NCI-H460 (cell line): ENCODE measurements around the gene RASA3. TPM values are rescaled to one million over a fixed set of nuclear protein-coding genes. Genes with fewer than 3 reads are reported as not detected.

Experiments used
- DNase-seq: peaks from one replicate; pipeline ENCODE4 v3.0.0-alpha.2; 2016; ENCODE audit warnings: low read depth; ENCODE audit errors: extremely low read depth
- total RNA-seq: library from RNA; depleted of rRNA; stranded (reverse); fragments of >200 nt; shearing (Covaris generic); gene quantifications from 2 replicates; pipeline ENCODE4 v1.2.3, GENCODE V29; 2014

Gene RASA3
- total RNA-seq, 1 experiment from 2014 or later = 14.2 TPM

DNA sequence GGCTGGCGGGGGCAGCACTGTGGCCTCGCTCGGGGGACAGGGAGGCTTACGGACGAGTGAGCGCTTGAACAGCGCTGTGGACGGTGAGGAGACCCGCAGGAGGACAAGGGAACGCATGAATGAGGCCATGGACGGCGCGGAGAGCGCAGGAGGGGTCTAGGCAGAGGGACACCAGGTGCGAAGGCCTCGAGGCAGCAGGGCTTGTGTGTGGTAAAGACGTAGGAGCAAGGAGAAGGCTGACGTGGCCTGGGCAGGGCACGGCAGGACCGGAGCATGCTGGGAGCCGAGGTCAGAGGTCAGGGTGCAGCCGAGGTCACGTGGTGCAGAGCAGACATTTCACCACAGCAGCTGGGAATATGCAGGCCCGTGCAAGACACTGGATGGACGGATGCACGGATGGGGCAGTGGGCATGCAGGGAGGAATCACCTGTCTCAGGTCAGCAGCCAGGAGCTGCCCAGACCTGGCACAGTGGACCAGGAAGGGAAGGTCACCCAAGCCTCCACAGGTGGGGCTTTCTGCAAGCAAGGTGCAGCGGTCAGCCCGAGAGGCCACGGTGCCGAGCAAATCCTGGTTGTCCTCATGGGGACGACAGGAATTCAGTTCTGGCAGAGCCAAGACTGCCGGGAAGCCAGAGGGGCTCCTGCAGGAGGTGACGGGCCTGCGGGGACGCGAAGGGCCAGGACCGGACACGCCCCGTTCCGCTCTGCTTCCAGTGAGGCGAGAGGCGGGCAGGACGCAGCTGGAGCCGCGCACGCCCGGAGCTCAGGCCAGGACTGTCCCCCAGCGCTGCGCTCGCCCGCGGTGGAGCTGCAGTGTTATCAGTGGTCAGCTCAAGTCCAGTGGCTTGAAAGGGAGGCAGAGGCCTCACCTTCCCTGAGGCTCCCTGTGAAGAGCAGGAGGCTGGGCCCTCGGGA is 72.2 kb downstream of the RASA3 start:
- no peak for DNase-seq

DNA sequence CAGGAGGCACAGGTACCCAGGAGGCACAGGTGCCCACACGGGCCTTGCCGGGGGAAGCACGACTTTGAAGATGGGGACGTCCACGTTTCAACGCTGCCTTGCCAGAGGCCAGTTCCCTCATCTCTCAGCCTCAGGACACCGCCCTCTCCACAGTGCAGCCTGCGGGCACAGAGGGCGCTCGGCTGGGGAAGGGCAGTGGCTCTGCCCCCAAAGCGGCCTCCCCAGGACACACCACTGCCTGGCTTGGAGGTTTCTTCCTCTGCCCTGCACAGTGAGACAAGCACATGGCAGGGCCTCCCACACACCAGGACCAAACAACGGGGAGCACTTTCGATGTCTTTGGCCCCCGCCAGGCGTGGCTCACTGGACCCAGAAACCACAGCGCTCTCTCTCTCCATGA is 73.0 kb downstream of the RASA3 start:
- no peak for DNase-seq

DNA sequence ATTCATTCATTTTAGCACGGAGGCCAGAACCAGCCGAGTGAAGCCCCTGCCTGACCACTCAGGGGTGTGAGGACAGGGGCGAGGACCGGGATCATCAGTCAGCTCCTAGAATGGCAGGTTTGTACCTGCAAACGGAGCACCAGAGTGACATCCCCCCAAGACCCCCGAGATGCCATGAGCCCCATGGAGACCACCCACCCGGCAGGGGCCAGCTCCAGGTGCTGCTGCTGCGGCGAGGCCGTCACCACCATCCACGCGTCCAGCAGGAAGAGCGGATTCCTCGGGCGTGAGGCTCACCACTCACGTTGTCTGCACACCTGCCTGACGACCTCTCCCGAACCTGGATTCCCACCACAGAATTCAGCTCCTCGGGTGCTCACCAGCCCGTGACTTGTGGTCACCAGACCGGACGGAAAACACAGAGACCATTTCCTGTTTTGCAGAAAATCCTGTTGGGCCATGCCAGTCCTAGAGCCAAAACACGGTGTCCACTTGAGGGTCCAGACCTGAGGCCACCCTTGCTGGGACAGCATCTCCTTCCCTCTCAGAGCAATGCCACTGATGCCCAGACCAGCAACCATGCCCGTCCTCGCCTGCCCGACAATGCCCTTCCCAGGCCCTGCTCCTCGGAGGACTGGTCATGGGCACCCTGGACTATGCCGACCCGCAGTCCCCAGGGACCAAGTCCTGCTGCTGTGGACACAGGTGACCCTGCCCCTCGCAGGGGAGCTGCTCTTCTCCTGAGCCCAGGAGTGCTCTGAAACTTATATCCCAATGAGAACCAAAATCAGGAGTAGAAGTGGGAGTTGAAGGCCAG is 74.2 kb downstream of the RASA3 start:
- no peak for DNase-seq

DNA sequence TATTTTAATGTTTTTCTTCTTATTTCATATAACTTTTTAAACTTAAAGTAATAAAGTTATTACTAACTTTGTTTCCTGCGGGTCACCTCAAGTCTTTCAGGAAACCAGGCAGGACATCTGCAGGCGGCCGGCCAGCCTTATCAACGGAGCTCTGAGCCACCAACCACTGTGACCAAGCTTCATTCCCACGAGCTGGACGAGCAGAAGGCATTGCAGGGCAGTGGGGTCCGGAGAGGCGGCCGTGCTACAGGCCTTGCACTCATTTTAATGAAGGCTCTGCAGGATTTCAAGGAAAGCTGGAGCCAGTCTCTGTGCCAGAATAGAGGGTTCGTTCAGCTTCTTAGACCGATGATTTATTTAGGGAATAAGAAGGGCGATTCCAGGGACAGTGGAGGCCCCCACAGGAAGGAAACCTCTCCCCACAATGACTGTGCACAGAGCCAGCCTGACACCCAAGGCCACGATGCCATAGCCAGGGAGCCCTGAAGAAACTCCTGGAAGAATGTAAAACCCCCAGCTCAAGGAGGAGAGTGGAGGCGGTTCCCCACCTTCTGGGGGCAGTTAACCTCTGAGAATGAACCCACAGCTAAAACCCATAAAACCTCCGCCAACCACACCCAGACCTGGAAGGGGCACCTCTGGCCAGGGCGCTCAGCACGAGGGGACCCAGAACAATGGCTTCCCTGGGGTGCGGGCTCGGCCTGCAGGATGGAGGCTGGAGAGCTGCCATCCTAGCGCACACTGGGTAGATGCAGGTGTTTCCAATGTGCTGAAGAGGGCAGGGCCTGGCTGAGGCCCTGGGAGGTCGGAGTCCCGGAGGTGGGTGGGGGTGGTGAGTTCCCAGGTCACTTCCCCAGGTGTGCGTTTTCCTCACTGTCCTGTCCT is 75.0 kb downstream of the RASA3 start:
- no peak for DNase-seq

DNA sequence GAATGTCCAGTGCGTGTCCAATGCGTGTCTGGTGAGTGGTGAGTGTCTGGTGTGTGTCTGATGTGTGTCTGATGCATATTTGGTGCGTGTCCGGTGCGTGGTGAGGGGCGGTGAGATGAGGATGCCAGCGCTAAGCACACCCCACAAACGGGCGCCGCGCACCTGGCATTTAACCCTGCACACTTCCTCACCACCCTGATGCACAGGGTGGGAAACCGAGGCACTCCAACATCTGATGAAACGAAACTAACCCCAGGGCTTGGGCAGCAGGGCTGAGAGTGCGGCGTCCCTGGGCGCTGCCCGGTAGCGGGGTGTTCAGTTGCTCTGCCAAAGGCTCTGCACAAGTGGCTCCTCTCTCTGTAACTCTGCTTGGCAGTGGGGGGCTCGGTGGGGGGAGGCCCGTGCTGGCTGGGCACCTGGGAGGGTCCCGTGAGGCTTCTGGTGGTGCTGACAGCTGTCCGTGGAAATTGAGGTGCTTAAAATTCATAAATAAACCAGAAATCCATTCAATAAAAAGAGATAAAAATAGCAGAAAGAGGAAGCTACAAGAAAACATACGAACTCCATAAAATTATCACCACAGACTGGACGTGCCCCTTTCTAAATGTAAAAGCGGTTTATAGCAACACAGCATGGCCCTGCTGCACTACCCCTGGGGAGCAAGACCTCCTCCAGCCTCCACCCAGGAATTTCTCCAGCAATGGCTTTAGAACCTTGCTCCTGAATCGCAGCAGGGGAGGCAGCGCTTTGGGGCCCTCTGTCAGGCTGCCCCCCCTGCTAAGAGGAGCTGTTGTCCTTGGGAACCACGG is 76.0 kb downstream of the RASA3 start:
- no peak for DNase-seq

DNA sequence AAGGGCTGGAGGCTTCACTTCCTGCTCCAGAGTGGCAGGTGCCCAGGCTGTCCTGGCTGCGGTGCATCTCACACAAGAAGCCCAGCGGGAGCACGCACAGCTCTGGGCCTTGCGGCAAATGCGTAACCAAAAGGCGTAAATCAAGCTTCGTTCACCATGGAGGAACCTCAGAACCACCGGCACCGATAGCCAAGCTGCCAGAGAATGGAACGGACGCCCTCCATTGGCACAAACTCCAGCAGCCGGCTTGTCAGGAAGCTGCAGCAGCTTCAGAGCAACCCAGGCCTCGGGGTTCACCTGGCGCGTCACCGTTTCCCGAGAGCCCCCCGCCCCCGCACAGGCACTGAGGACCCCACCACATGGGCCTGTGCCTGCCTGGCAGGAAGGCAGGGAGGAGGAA is 76.7 kb downstream of the RASA3 start:
- no peak for DNase-seq

DNA sequence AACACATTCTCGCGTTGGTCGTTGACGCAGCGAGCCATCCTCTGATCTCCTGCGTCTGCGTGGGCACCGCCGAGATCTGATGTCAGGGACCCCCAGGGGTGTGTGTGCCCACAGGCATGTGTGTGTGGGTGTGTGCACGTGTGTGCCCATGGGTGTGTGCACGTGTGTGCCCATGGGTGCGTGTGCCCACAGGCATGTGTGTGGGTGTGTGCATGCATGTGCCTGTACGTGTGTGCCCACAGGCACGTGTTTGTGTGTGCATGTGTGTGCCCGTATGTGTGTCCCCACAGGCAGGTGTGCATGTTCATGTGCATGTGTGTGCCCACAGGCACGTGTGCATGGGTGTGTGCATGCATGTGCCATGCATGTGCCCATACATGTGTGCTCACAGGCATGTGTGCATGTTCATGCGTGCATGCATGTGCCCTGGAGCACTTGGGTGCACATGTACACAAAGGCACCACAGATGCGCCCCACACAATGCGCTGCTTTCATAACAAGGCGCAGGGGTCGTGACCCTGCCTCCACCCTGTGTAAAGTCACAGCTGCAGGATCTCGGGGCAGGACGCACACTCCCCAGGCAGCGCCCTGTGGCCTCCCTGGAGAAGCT is 77.5 kb downstream of the RASA3 start:
- no peak for DNase-seq

DNA sequence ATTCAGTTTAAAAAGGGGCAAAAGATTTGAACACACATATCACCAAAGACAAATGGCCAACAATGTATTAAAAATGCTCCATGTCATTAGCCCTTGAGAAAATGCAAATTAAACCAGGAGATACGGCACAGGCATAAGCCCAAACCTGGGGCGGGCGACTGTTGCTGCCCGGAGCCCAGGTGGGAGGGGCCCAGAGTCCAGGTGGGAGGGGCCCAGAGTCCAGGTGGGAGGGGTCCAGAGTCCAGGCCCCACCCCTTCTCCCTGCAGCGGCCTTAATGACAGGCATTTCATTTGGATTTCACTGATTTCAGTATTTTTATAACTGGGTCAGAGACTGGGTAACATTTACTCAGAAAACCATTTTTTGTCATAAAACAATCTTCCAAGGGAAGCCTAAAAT is 78.2 kb downstream of the RASA3 start:
- DNase-seq = no peak

DNA sequence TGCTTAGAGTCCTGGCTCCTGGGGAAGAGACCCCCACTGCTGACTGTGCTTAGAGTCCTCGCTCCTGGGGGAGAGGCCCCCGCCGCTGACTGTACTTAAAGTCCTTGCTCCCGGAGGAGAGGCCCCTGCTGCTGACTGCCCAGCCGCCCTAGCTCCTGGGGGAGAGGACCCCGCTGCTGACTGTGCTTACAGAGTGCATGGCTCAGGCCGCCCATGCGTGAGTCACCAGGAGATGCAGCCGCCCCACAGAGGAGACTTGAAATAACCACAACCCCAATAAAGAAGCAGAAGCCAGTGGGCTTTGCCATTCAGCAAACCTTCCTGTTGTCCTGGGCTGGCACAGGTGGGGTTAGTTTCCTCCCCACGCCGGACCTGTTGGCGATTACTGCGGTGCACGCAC is 79.4 kb downstream of the RASA3 start:
- no peak for DNase-seq

DNA sequence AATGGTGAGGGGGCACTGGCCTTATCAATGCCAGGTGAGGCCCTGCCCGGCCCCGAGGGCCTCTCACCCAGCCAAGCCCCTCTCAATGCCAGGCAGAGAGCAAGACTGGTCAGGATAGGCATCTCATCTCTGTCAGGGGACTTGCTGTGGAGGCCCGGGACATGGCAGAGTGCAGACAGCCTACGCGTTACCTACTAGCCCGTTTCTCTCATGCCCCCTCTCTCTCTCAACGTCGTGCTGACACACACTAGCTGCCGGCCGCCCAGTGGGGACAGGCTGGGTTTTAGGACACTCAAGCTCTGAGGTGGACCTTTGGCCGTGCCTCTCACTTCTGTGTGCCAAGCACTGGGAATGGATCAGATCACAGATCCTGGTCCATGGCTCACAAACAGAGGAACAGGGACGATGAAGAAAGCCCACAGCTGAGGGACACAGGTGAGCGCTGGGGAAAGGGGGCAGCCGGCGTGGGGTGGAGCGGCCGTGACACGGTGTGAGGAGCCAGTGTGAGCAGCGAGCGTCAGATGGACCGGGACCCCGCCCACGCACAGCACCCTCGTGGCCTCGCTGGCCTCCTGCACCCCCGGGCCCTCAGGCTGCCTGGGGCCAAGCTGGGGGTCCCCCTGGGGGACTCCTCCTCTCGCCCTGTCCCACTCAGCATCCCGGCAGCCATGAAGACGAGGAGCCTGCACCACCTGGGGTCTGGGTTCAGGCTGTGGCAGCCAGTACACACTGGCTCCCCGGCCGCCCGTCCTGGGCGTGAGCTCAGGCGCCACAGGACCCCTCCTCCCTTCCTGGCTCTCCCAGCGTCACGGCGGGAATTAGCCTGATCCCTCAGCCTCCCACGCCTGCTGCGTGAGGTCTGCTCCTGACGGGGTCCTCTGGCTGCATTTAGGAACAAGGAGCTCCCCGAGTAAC is 81.6 kb downstream of the RASA3 start:
- DNase-seq = no peak

DNA sequence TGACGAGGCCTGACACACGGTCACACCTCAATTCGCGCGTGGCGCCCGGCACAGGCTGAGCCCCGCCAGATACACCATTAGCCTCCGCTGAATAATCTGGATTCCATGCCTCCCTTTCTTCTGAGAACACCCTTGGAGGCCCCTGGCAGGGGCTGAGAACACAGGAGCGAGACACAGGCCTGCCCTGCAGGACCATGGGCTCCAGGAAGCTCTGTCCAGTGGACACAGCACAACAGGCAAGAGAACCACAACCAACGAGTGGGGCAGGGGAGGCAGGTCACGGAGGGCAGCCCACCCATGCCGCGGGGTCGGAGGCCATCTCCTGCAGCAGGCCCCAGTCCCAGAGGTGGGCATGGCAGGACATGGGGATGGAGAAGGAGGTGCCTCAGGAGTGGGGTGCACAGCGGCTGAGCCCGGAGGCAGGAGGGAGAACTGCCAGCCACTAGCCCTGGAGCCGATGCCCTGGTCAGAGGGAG is 82.8 kb downstream of the RASA3 start:
- no peak for DNase-seq

DNA sequence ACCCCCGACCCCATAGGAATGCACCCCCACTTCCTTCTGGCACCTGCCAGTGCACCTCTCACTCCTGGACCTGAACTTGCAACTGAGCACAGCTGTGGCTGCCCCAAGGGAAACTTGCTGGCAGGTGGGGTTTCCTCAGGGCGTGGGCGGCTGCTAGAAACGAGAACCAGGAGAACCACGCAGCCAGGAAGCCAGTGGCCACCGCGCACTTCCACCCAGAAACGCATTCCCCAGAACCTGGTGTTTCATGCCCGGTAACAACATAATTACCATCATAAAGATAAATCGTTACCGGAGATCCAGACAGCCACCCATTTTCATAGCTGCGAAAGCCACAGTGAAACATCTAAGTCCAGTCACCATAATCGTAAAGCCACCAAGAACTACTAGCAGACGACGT is 83.4 kb downstream of the RASA3 start:
- DNase-seq = no peak

DNA sequence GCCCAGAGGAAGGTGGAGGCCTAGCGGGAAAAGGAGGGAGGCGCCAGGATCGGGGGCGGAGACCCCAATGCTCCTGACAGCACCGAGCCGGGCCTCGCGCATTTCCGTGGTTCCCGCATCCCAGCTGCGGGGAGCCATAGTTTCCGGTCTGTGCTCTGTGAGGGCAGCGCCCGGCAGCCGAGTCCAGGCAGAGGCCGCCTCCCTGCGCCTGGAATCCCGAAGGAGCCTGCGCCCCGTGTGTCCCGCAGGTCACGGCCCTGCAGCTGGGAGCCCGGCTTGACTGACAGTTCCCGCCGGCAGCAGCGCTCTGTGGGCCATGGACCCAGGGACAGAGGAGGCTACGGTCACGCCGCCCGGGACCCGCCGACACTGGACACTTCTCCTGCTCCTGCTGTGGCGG is 84.0 kb downstream of the RASA3 start:
- no peak for DNase-seq

DNA sequence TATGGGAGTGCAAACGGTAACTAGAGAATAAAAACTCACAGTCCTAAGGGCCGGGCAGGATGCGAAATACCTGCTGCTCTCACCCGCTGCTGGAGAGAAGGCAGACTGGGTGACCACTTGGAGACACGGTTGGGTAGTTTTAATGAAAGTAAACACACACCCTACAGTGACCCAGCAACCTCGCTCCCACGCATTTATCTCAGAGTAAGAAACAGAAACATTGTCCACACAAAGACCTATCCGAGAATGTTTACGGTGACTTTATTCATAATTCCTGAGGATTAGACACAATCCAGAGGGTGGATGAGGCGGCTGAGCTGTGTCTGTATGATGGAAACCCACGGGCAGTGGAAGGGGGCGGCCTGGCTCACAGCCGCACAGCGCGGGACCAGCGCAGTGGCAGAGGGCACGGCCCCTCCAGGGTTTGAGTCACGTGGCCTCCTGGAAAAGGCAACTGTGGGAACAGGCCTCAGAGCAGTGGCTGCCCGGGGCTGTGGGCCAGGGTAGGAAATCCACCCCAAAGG is 85.0 kb downstream of the RASA3 start:
- DNase-seq = no peak

DNA sequence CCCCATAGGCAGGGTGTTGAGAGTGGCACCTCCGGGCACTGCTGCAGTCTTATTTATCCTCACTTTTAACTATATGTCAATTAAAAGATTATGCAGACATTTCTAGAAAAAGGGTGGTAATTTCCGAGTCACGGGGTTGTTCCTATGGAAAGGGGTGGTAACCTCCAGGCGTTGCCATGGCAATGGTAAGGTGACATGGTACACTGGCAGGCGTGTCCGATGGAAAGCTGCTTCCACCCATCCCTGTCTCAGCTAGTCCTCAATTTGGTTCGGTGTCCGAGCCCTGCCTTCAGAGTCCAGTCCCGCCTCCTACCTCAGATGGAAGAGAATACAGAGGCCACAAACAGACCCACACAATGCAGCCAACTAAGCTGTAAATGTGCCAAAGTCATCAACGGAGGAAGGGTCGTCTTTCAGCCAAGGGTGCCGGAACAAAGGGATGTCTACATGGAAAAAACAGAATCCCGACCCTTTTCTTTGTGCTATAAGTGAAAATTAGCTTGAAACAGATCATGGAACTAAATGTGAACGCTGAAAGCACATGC is 85.9 kb downstream of the RASA3 start:
- no peak for DNase-seq

DNA sequence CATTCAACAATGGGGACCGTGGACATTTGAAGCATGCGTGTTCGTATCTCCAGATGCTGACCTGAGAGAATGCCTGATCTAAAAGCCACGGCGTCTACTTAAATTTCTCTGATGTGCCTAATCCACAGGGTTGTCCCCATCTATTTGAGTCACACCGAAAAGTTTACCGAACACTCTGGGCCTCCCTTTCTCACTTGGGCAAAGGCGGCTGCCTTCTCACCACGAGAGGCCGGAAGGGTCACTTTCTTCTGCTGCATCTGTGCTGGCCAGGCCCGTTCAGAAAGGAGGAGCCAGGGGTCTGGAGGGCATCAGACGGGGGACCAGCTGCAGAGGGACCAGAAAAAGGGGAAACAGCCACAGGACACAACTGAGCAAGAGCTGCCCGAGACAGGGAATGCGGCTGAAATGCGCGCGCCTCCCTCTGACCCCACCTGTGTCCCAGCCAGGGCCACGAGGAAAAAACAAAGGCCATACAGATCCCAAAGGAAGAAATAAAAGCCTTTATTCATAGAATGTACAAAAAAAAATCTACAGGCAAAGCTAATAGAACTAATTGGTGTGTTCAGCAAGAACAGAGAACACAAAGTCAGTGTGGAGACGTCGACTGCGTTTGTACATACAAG is 87.2 kb downstream of the RASA3 start:
- no peak for DNase-seq

DNA sequence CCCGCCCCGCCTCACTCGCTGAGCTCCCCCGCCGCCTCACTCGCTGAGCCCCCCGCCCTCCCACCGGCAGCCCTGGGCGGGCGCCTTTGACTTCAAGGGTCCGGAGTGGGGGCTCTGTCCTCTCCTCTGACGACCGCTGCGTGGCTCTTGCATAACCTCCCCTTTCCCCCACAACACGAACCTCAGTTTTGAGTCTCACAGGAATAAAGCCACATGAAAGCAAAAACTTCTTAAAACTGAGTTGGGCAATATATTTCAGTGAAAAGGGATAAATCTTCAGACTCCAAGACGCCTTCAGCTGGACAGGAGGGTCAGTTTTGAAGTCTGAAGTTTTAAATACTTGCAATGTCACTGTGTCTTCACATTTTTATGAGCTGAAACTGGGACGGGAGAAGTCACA is 87.9 kb downstream of the RASA3 start:
- no peak for DNase-seq
